GM19438 (cell line): ENCODE measurements around the gene IER3IP1.
"Not testable (repeated sequence)": the region's sequence is repeated elsewhere in the genome, so short reads cannot be mapped to it uniquely, and the experiment has no call there.

ENCODE experiments used
- ATAC-seq: cut with Tn5 transposase; IDR thresholded peaks from one replicate; pipeline ENCODE4 v1.9.1; 2021; ENCODE audit warnings: low read depth; ENCODE audit not compliant: unreplicated experiment

IER3IP1 gene, protein sequence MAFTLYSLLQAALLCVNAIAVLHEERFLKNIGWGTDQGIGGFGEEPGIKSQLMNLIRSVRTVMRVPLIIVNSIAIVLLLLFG

DNA sequence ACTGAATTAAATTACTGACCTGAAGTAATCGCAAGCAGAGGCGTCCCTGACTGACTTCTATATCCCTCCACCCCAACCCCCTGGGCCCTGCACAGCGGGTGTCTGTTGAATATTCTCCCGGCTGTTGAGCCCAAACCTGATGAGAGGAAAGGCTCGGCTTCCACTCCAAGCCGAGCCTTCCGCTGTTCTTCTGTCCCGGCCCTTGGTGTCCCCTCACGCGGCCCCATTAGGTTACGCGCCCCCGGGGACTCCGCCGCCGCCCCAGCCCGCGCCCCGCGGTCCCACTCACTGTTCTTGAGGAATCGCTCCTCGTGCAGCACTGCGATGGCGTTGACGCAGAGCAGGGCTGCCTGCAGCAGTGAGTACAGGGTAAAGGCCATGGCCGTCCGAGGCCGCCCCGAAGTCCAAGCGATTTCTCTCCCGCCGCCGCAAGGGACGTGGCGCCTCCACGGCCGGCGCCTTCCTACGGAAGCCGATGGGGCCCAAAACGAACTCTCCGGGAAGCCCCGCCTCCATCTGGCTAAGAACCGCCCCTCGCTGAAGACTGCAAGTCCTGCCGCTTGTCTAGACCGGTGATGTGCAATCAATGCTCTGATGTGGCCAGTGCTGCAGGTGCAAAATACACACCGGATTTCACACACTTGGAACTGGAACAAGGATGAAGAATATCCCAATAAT lies at the start of gene IER3IP1:
IER3IP1 (minus strand) TSS at position 467 of the 678 bp plus-strand sequence; CDS start at position 380, 87 bp downstream.
- ATAC-seq: peak; percentile 83

DNA sequence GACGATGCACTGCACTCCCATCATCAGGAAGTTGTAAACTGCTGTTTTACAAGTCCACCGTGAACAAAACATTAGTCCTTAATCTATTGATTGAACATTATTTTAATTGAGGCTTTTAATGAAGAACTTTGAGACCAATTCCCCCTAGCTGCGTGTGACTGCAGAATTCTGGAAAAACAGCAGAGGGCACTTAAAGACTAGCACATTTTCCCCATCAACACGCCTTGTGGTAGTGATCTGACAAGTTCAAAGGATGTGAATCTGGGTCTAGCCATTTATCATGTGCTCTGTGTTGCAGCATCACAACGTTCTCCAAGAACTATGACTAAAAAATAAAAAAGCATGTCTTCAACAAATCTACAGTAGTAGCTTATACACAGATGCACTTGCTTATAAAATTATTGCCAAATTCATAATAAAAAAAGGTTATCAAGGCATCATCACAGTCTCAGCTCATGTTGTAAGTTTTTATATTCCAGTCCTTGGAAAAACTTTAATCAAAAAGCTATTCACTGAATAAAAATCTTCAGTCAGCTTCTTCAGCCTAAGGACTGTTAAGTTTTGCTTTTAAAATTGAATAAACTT lies 39.5 kb upstream of the IER3IP1 start:
- ATAC-seq: no peak

DNA sequence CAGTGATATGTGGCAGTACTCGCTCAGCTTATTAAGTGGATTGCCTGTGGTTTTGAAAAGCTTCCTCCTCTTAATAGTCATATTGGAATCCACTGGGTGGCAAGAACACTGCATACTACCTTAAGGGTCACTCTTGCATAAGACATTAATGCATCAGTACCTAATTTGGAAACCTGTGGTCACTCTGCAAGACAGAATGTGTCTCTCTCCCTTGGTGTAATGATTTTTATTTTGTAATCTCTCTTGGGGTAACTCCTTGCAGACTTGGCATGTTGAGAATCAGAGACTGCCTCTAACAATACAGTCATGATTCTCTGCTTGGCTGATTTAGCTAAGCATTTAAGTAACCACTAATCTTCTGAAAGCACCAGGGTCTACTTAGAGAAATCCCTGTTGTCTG lies 33.0 kb upstream of the IER3IP1 start:
- ATAC-seq: no peak

DNA sequence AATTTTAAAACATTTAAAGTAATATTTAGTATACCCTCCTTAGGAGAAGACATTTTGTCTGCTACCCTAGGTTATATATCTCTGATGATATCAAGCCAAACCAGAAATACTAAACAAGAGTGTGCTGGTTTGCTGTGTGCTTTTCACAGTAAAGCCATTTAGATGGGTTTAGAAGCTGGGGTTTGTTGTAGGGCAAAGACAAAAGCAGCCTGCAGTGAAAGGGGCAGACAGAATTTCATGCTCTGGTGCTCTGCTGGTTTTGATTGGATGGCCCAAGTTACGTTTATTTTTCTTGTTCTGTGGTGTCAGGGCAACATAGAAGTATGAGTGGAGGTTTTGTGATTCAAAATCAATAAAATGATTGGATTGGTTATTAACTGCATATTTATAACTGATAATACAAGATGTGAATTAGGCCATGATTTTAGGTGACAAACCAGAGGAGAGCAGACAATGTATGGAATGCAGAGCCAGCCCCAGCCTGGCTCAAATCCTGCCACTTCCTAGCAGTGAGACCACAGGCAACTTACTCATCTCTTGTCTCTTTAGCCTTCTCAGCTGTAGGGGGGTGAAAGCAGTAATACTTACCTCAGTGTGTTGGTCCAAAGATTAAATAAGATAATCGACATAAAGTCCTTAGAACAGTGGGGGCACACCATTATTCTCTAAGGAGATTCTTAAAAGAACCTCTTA lies 30.9 kb upstream of the IER3IP1 start:
- ATAC-seq: no peak

DNA sequence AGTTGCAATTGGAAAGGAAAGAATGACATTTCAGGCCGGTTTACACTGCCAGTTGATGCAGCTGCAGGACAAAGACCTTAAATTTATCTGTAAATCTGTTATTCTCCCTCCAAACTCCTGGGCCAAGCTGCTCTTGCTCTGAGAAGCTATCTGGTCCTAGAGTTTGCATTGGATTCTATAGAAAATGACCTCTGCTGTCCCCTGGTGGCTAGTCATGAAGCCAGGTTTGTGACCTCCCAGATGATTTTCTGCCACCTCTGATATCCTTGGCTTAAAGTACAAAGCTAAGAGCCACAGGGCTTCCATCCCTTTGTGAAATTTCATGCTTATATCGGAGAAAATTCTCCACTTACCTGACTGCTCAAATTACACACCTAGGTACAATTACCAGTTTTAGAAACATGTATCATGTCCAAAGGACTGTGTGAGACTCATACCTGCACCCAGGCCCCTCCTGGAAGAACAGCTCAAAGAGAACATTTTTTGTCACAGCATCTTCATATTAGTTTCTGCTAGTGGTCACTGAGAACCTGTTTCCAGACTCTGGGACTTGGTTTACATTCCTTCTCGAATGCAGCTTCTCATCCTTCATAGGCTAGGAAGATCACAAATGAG lies 28.9 kb upstream of the IER3IP1 start:
- ATAC-seq: no peak

DNA sequence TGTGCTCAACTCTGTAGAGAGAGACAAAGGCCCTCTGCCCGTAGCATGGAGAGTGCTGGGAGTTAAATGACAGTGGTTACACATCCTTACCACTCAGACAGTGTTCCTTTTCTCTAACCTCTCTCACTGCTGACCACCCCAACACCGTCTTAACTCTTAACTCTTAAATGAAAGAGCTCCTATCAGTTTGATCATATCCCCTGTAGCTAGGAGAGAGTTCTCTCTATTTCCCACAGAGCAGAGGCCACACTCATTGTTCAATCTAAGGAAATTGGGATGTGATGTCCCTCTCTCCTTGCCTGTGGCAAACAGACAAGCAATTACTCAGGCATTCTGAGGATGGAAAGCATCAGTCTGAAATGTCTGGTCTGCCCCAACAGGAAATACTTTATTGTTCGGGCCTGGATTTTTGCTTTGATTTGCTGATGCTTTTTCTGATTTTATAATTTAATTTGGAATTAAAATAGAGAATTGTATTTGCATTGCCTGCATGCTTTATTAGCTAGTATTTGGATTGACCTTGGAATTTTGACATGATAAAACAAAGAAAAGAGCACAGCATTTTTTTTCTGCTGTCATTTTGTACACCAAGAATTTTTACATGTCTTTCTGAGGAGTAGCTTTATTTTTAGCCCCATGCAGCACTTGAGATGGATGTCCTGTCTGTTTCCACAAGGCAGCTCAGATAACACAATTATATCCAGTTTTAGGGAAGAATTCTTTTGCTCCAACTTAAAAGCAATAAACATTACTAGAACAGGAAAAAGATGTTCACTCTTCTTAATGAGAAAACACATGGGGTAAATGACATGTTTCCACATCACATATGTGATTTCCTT lies 27.7 kb upstream of the IER3IP1 start:
- no peak for ATAC-seq

DNA sequence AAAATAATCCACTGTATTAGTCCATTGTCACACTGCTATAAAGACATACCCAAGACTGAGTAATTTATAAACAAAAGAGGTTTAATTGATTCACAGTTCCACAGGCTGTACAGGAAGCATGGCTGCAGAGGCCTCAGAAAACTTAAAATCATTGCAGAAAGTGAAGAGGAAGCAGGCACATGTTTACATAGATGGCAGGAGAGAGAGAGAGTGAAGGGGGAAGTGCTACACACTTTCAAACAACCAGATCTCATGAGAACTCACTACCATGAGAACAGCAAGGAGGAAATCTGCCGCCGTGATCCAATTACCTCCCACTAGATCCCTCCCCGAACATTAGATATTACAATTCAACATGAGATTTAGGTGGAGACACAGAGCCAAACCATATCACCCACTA lies 19.8 kb upstream of the IER3IP1 start:
- ATAC-seq: not testable (repeated sequence)

DNA sequence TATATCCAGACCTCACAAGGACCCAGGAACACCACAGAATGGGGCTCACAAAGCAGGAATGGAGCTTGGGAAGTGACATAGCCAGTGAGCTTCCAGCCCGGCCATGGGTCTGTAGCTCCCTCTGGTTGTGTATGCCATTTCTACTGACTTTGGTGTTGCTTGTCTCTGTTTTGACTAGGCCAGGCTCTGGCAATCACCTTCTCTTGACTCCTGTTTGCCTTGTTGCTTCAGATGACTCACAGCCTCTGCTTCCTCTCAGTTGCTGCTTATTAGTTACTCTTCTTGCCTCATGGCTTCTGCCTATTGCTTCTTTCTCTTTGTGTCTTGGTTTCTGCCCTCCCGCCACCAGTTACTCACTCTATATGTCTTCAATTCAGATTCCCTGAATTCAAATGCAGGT lies 15.8 kb upstream of the IER3IP1 start:
- no peak for ATAC-seq

DNA sequence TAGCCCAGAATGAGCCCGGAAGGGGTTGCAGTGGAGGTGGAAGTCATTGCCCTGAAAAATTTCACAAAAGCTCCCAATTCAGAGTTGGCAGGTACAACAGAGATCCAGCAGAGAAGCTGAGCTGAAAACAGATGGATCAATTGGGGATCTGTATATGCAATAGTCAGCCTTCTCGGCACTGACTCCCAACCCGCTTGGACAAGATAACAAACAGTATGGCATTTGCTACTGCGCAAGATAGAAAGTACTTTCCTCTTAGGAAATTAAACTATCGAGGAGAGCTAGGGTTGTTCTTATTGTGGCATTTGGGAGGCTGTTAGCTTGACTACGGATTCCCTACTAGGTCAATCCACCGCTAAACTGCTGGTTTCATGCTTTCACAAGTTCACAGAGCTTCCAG lies 11.6 kb upstream of the IER3IP1 start:
- ATAC-seq: no peak

DNA sequence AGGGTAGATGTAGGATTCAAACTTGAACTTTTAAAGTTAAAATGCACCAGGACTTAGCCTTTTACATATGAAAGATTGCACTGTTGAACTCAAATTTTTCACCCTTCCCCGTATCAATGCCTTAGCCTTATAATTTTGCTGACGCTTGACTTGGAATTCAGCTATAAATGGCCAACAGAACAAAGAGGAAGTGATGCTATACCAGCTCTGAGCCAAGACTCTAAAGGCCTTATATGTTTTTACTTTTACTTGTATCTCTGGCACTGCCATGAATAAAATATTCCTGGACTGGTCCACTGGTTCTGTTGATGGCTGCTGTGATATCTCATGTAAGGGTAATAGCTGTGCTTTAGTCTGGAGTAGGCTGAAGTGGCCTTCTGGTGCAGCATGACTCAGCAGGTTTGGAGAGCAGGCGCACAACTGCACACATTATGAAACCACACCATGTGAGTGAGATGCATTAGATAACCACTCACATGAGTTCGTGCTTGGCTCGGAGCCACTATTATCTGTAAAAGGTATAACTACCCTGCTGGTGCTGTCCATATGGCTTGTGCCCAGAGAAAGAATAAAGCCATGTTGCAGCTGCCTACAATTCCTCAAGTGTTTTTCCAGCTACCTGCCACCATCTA lies 8.4 kb upstream of the IER3IP1 start:
- ATAC-seq: no peak

DNA sequence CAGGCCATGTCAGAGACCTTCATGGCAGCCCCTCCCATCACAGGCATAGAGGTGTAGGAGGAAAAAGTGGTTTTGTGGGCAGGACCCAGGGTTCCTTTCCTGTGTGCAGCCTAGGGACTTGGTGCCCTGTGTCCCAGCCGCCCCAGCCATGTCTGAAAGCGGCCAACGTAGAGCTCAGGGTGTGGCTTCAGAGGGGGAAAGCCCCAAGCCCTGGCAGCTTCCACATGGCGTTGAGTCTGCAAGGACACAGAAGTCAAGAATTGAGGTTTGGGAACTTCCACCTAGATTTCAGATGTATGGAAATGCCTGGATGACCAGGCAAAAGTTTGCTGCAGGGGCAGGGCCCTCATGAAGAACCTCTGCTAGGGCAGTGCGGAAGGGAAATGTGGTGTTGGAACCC lies 6.0 kb upstream of the IER3IP1 start:
- ATAC-seq: not testable (repeated sequence)

DNA sequence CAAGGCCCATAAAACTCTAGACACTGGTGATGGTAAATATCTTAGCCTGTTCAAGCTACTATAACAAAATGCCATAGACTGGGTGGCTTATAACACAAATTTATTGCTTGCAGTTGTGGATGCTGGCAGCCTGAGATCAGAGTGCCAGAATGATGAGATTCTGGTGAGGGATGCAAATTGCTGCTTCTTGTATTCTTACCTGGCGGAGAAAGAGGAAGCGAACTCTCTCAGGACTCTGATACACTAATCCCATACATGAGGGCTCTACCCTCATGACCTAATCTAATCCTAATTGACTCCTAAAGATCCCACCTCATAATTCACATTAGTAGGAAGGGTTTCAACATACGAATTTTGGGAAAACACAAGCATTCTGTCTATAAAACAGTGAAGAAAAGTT lies 4.6 kb upstream of the IER3IP1 start:
- ATAC-seq: no peak

DNA sequence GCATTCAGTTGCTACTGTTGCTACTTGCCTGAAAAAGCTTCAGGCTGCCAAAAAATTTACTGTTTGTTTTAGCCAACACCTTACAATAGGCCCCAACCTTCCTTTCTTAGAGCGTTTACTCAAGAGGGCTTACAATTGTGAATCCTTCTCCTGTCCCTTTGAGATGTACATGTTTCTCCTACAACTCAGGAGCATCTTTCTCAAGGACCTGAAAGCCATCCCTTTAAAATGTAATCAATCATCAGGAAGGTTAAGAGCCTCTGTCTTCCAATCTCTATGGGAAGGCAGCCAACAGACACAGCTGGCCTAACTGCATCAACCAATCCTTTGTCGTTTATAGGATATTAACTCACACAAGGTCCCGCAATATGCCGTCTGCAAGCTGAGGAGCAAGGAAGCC lies 3.4 kb upstream of the IER3IP1 start:
- ATAC-seq: no peak

DNA sequence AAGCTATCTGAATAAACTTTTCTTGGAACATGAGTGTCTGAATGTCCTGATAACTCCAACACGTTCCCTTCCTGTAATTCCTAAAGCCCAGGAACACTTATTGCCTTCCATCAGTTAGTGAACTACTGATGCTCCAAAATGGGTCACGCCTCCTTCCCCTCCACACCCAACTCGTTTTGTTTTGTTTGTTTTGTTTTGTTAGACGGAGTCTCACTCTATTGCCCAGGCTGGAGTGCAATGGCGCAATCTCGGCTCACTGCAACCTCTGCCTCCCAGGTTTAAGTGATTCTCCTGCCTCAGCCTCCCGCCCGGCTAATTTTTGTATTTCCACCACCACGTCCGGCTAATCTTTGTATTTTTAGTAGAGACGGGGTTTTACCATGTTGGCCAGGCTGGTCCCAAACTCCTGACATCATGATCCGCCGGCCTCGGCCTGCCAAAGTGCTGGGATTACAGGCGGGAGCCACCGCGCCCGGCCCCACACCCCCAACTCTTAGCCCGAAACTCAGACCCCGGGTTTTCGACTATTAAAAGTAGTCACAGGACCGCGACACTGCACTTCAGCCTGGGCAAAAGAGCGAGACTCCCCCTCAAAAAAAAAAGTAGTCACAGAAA lies 774 bp downstream of the IER3IP1 start:
- peak; percentile 4 for ATAC-seq

DNA sequence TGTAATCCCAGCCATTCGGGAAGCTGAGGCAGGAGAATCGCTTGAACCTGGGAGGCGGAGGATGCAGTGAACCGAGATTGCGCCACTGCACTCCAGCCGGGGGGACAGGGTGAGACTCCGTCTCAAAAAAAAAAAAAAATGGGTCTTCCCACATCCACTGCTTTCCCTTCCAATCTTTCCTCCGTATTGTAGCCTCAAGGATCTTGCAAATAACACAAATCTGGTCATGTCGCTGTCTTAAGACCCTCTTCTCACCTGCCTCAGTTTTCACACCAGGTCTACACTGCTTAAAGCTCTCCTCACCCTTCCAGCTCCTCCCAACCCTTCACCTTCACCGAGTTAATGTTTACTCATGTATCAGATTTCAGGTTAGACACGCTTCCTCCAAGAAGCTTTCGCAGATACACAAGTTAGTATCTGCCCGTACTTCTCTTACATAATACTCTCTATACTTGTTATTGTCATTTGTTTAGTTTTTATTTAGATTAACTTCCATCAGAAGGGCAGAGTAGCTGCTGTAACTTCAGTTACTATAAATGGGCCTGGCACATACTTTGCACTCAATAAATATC lies 1.5 kb downstream of the IER3IP1 start:
- ATAC-seq: no peak

DNA sequence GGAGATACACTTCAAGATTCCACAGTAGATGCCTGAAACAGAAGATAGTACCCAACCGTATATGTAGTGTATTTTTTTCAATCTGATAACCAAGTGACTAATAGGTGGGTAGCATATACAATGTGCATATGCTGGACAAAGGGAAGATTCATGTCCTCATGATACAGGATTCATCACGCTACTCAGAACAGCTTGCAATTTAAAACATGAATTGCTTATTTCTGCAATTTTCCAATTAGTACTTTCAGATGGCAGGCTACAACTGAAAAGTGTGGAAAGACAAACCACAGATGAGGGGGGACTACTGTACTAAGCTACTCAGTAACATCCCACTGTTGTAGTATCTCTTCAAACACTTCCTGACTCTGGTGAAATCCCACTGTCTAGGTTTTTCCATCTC lies 3.7 kb downstream of the IER3IP1 start:
- ATAC-seq: no peak

DNA sequence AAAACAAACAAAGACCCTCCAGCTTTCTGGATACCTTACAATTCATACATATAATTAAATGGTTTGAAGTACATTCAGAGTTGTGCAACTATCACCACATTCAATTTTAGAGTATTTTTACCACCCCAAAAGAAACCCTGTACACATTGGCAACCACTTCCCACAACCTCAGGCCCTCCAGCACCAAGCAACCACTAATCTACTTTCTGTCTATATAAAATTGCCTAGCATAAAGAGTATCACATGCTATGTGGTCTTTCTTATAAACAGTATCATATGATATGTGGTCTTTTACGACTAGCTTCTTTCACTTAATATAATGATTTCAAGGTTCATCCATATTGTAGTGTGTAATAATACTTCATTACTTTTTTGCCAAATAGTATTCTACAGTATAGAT lies 7.3 kb downstream of the IER3IP1 start:
- ATAC-seq: no peak

DNA sequence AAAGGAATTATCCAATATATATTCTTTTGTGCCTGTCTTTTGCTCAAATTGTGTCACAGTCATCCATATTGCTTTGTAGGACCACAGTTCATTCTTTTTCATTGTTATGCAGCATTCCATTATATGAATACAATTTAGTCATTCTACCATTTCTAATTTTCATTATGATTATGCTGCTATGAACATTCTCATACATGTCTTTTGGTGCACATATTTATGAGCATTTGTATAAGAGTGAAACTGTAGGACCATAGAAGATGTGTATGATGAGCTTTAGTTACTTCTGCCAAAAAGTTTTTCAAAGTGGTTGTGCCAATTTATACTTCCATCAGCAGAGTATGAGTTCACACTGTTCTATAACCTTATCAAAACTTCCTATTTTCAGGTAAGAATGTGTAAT lies 7.7 kb downstream of the IER3IP1 start:
- no peak for ATAC-seq

DNA sequence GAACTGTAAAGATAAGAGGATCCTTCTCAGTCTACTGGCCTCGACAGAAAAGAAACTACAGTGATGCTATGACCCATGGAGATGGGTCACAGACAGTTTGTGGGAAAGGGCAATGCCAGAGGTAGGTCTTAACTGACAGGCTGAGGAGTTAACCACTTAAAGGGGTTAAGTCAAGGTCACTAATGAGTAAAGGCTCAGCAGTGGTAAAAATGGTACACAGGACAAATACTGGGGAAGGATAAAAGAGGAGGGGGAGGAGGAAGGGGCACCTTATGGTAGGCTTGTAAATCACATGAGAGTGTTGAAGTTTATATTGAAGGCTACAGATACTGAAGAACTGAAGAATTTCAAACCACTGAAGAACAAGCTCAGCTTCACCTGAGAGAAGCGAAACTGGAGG lies 9.9 kb downstream of the IER3IP1 start:
- ATAC-seq: no peak
